Upper lobe of left lung (tissue), 6 donors: ENCODE measurements around the gene PRPF18. TPM values are rescaled to one million over a fixed set of nuclear protein-coding genes. Genes with fewer than 3 reads are reported as not detected.
A peak's percentile ranks its signal among the peaks of the same experiment; 100 is the strongest.

Experiments used
- ATAC-seq, 2 donors: fragments of 200-7000 bp; cut with Tn5 transposase; one replicate each; pipeline ENCODE4 v1.9.1; 2022; ENCODE audit warnings: mild to moderate bottlenecking in 2 of 2, moderate library complexity in 2 of 2; ENCODE audit not compliant: low FRiP score in 2 of 2
- DNase-seq, 2 donors: peaks; one replicate each; pipeline ENCODE4 v3.0.0-alpha.2; 2019 to 2020
- H3K27ac ChIP-seq, 4 donors: fragments of 200-600 bp; sonication (generic); one replicate each; pipeline ENCODE4 v1.5.1; 2016 to 2019
- H3K27me3 ChIP-seq, 4 donors: fragments of 200-600 bp; sonication (generic); one replicate each; pipeline ENCODE4 v1.5.1; 2017 to 2019
- H3K36me3 ChIP-seq, 4 donors: fragments of 200-600 bp; sonication (generic); one replicate each; pipeline ENCODE4 v1.5.1; 2016 to 2019
- H3K4me1 ChIP-seq, 4 donors: fragments of 200-600 bp; sonication (generic); one replicate each; pipeline ENCODE4 v1.5.1; 2018 to 2019
- H3K4me3 ChIP-seq, 4 donors: fragments of 200-600 bp; sonication (generic); one replicate each; pipeline ENCODE4 v1.5.1; 2017 to 2019; ENCODE audit warnings: mild to moderate bottlenecking in 2 of 4, moderate library complexity in 1 of 4
- H3K9me3 ChIP-seq, 4 donors: fragments of 200-600 bp; sonication (generic); one replicate each; pipeline ENCODE4 v1.5.1; 2018 to 2019
- EP300 ChIP-seq, 4 donors: sonication (generic); formaldehyde crosslinking; IDR thresholded peaks; one replicate each; pipeline ENCODE4 v1.5.1; 2017; ENCODE audit warnings: antibody characterized with exemption in 4 of 4, control low read depth in 2 of 4
- POLR2A ChIP-seq, 4 donors: fragments of 450-650 bp; IDR thresholded peaks; one replicate each; pipeline ENCODE4 v1.5.1; 2016 to 2017; ENCODE audit warnings: antibody characterized with exemption in 4 of 4, mild to moderate bottlenecking in 2 of 4
- POLR2AphosphoS5 ChIP-seq, 2 donors: sonication (generic); formaldehyde crosslinking; IDR thresholded peaks; one replicate each; pipeline ENCODE4 v1.5.1; 2017; ENCODE audit warnings: antibody characterized with exemption in 2 of 2
- WGBS, 2 donors: methylation state at CpG; one replicate each; pipeline ENCODE4 v1.1.5; 2017 to 2018; 5-methylcytosine and 5-hydroxymethylcytosine counted together
- total RNA-seq, 6 donors: library from RNA; depleted of rRNA in 4 of 6; stranded (reverse); fragments of >200 nt in 4 of 6; gene quantifications; one replicate each; pipeline versions ENCODE4 v1.1.0 to v1.2.1, GENCODE V29; 2016 to 2021
- TF ChIP-seq, protein P1 (sequence below), 6 experiments: fragments of 450-650 bp in 4 of 6; fragments of 200-600 bp in 2 of 6; sonication (generic) in 2 of 6; IDR thresholded peaks; one replicate each; pipeline ENCODE4 v1.5.1; 2016 to 2019; ENCODE audit warnings: antibody characterized with exemption in 6 of 6
- donor health status: DM: no; HTN: no; CAD: no; lungs with moderate emphysema.
- donor health status: DM: no; HTN: yes; CAD: no; lungs with severe emphysema.

The PRPF18 gene
- total RNA-seq, 6 donors from 2014 or later: 14.4 to 50.3 (median 22.3) TPM

DNA sequence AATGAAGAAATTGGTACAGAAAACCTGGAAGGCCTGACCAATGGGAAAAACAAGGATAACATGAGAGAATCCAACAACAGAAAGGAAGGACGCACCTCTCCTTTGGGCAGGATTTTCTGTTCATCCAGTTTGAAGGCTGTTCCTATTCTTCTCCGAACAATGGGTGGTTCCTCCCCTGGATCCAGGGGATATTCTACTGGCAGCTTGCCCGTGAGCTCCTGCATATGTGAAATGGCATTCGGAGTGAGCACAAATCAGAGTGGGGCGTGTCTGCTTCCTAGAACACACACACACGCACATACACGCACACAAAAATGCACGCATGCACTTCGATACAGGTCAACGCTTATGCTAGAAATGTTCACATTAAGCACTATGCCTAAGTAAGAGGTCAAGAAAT is 83.5 kb downstream of the PRPF18 start:
- Histone ChIP-seq H3K27me3 (no peaks in the 10 kb centered on the region), H3K36me3 (peaks cover 0 to 53% (median 29%) of the 10 kb centered on the region in 4 donors), H3K4me1 (peaks cover 0 to 7% (median 3%) of the 10 kb centered on the region in 4 donors), H3K27ac (no peak overlapping the region), H3K4me3 (no peak overlapping the region), H3K9me3 (no peaks in the 10 kb centered on the region)
- DNase-seq (no peak), ATAC-seq (no peak)
- TF ChIP-seq EP300 (IDR thresholded peaks at IDR 0.05) (peak in 1 of 4 donors; percentile 69), POLR2A (IDR thresholded peaks at IDR 0.05) (no peak), POLR2AphosphoS5 (IDR thresholded peaks at IDR 0.05) (peak in 1 of 2 donors; percentile 10)
- TF ChIP-seq, protein P1, sequence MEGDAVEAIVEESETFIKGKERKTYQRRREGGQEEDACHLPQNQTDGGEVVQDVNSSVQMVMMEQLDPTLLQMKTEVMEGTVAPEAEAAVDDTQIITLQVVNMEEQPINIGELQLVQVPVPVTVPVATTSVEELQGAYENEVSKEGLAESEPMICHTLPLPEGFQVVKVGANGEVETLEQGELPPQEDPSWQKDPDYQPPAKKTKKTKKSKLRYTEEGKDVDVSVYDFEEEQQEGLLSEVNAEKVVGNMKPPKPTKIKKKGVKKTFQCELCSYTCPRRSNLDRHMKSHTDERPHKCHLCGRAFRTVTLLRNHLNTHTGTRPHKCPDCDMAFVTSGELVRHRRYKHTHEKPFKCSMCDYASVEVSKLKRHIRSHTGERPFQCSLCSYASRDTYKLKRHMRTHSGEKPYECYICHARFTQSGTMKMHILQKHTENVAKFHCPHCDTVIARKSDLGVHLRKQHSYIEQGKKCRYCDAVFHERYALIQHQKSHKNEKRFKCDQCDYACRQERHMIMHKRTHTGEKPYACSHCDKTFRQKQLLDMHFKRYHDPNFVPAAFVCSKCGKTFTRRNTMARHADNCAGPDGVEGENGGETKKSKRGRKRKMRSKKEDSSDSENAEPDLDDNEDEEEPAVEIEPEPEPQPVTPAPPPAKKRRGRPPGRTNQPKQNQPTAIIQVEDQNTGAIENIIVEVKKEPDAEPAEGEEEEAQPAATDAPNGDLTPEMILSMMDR (IDR thresholded peaks at IDR 0.05): no peak
- 70 to 81% methylated on average over 10 of the region's 10 CpGs for WGBS, 2 donors

DNA sequence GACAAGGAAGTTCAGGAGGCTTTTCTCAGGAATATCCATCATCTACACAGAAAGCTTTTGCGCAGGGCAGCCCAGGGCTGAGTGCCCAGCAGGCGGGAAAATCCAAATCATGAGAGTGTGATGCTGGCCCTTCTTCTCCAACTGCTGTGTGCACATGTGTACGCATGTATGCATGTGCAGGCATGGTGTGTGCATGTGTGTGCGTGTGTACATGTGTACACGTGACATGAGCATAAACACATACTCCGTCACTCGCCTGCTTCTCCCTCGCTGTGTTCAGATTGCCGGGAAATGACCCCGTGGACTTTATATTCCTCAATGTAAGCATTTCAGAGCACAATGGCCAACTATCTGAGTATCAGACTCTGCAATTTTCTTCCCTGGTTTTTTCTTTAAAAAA is 85.1 kb downstream of the PRPF18 start:
- no peak for ATAC-seq
- Histone ChIP-seq H3K27ac (no peak overlapping the region), H3K27me3 (no peaks in the 10 kb centered on the region), H3K4me3 (no peak overlapping the region), H3K9me3 (no peaks in the 10 kb centered on the region), H3K4me1 (peaks cover 0 to 7% (median 3%) of the 10 kb centered on the region in 4 donors), H3K36me3 (peaks cover 0 to 41% (median 16%) of the 10 kb centered on the region in 4 donors)
- TF ChIP-seq POLR2A (IDR thresholded peaks at IDR 0.05) (no peak), POLR2AphosphoS5 (IDR thresholded peaks at IDR 0.05) (no peak), EP300 (IDR thresholded peaks at IDR 0.05) (no peak)
- TF ChIP-seq, protein P1 (IDR thresholded peaks at IDR 0.05): no peak
- WGBS, 2 donors: 87 to 91% methylated on average over 10 of the region's 10 CpGs
- DNase-seq: no peak

DNA sequence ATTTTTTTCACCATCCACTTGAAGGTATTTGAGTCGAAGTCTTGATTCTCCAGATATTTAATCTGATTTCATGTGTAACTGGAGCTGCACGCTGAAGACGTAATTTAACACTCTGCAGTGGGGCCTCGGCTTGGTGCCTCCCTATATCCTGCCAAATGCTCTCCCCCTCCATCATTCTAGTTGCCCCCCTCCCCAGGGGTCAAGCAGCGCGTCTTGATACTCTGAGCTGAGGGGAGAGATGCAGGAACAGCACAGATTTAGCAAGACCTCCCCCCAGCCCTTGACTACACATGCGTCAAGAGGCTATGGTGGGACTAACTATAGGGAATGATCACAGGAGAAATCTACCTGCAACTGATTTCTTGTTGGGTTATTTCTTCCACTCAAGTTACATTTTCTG is 85.8 kb downstream of the PRPF18 start:
- H3K9me3 ChIP-seq: no peaks in the 10 kb centered on the region
- no peak overlapping the region for H3K27ac ChIP-seq
- no peak overlapping the region for H3K4me3 ChIP-seq
- ATAC-seq (no peak), DNase-seq (no peak)
- peaks cover 0 to 7% (median 3%) of the 10 kb centered on the region in 4 donors for H3K4me1 ChIP-seq
- TF ChIP-seq POLR2AphosphoS5 (IDR thresholded peaks at IDR 0.05) (no peak), EP300 (IDR thresholded peaks at IDR 0.05) (no peak), POLR2A (IDR thresholded peaks at IDR 0.05) (no peak)
- TF ChIP-seq, protein P1 (IDR thresholded peaks at IDR 0.05): no peak
- H3K27me3 ChIP-seq: no peaks in the 10 kb centered on the region
- 73 to 79% methylated on average over 7 of the region's 7 CpGs for WGBS, 2 donors
- H3K36me3 ChIP-seq: peaks cover 0 to 36% (median 14%) of the 10 kb centered on the region in 4 donors

DNA sequence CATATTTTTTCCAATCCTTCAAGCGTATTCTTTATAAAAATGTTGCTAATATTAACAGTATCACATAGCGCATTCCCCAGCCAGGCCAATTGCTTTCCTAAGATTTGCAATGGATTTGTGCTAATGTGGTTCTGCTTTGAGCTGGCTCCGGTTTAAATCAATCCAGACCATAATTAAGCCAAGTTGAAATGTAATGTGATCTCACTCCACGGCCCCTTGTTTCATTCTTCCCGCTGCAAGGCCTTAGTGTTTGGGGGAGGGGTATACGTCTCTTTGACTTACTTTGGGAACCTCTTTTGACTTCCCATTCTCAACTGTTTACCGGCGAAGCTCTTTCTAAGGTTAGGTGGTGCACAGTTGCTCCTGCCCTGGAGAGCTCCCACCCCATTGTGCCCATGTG is 86.4 kb downstream of the PRPF18 start:
- H3K9me3 ChIP-seq: no peaks in the 10 kb centered on the region
- no peak overlapping the region for H3K4me3 ChIP-seq
- H3K27me3 ChIP-seq: no peaks in the 10 kb centered on the region
- 84 to 87% methylated on average over 8 of the region's 8 CpGs for WGBS, 2 donors
- H3K27ac ChIP-seq: no peak overlapping the region
- H3K36me3 ChIP-seq: peaks cover 0 to 35% (median 11%) of the 10 kb centered on the region in 4 donors
- ATAC-seq: no peak
- H3K4me1 ChIP-seq: peaks cover 0 to 7% (median 3%) of the 10 kb centered on the region in 4 donors
- TF ChIP-seq POLR2AphosphoS5 (IDR thresholded peaks at IDR 0.05) (no peak), EP300 (IDR thresholded peaks at IDR 0.05) (no peak), POLR2A (IDR thresholded peaks at IDR 0.05) (no peak)
- TF ChIP-seq, protein P1 (IDR thresholded peaks at IDR 0.05): no peak
- DNase-seq: no peak
